CD4-positive, alpha-beta T cell treated with Interleukin-15 for 4 hours (primary cell): ENCODE data around the gene RAB20.
"Not testable (repeated sequence)": the region's sequence is repeated elsewhere in the genome, so short reads cannot be mapped to it uniquely, and the experiment has no call there.

ENCODE experiments used
- DNase-seq: peaks from one replicate; pipeline ENCODE4 v3.0.0-alpha.2; 2020; ENCODE audit warnings: low spot score

The RAB20 gene

GRCh38 chr13:110491869-110492678 lies 69.4 kb downstream of the RAB20 start:
- DNase-seq = no peak

- DNase-seq = no peak
Measured at GRCh38 chr13:110490009-110490770, 71.3 kb downstream of the RAB20 start.

- DNase-seq = not testable (repeated sequence)
Measured at GRCh38 chr13:110486880-110487279, 74.6 kb downstream of the RAB20 start.

DNA sequence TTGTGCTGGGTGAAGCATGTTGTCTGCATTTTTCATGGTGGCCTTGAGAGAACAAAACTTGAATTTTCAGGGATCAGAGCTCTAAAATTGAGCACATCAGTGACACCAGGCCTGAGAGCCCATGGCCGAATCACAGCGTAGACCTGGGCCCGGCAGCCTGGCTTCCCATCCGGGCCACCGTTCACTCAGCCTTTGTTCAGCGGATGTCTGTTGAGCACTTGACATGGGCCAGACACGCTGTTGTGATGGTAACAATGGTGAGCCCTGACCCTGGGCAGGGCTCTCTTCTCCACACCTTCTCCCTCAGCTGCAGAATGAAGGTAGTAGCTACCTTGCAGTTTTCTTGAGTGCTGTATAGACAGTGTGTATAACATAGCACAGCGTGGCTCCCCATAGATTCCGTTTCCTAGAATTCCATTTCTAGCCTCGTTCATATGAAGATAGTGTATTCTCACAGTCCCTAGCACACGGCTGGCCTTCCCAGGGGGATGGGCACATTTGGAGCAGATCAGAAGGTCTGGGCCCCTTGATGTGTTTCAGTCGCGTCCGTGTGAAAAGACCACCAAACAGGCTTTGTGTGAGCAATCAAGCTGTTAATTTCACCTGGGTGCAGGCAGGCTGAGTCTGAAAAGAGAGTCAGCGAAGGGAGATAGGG lies 75.3 kb downstream of the RAB20 start:
- no peak for DNase-seq

DNA sequence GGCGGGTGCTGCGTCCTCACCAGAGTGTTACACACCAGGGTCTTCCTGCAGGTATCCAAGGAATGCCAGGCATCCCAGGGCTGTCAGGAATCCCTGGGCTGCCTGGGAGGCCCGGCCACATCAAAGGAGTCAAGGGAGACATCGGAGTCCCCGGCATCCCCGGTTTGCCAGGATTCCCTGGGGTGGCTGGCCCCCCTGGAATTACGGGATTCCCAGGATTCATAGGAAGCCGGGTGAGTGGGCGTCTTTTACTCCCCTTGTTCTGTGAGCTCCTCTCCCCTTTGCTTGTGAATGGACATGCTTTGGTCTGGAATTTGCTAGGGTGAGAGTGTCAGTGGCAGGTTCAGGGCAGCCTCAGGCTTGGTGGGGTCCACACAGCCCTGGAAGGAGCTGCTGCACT lies 75.9 kb downstream of the RAB20 start:
- no peak for DNase-seq

GRCh38 chr13:110484290-110485048 lies 77.1 kb downstream of the RAB20 start:
- no peak for DNase-seq

- DNase-seq = no peak
Measured at GRCh38 chr13:110483386-110483968, 78.0 kb downstream of the RAB20 start.

GRCh38 chr13:110480161-110480560 lies 81.4 kb downstream of the RAB20 start:
- no peak for DNase-seq

DNA sequence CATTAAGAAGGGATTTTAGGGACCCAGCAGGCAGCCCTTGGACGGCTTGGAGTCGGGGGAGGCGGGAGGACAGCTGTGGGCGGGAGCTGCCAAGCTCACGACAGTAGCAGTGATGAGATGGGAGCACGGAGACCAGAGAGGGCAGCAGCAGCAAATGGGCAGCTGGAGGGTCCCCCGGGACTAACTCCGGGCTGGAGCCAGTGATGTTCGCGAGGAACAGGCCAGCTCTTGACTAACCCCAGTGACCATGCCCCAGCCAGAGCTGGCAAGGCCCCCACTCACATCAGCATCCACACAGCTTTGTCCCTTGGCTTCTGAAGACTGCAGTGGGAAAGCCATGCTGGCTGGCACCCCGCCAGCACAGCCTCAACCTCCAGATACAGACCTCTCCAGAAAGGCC lies 81.9 kb downstream of the RAB20 start:
- no peak for DNase-seq

DNA sequence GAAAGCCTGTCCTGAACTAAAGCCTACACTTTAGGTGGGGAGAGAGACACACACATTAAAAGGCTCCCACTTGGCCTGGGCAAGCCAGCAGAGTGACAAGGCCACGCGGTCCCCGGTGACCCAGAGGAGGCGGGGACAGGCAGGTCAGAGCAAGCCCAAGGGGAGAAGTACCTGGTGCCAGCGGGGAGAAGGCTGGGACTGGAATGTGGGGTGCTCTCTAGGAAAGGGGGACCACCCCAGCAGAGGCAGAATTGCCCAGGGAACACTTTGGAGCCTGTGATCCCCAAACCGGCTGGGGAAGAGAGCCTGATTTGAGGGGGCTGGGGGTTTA lies 82.3 kb downstream of the RAB20 start:
- DNase-seq = no peak

- no peak for DNase-seq
Measured at GRCh38 chr13:110478405-110479214, 82.9 kb downstream of the RAB20 start.

GRCh38 chr13:110477706-110478245 lies 83.7 kb downstream of the RAB20 start:
- DNase-seq = no peak

DNA sequence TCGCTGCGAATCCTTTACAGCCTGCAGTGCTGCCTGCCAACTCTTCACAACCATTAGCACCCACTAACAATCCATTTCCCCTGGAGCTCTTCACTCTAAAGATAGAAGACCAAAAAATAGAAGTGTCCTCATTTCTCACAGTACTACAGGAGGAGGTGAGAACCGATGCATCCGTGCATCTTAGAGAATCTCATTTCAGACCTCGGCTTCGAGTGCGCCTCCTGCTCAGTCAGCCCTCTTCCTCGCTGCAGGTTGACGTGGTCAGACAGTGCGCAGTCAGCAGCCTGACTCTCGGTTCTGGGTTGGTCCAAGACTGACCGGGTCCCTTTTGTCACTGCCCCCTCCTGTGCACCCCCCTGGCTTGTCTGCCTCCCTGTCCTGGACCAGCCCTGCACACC lies 85.3 kb downstream of the RAB20 start:
- no peak for DNase-seq

DNA sequence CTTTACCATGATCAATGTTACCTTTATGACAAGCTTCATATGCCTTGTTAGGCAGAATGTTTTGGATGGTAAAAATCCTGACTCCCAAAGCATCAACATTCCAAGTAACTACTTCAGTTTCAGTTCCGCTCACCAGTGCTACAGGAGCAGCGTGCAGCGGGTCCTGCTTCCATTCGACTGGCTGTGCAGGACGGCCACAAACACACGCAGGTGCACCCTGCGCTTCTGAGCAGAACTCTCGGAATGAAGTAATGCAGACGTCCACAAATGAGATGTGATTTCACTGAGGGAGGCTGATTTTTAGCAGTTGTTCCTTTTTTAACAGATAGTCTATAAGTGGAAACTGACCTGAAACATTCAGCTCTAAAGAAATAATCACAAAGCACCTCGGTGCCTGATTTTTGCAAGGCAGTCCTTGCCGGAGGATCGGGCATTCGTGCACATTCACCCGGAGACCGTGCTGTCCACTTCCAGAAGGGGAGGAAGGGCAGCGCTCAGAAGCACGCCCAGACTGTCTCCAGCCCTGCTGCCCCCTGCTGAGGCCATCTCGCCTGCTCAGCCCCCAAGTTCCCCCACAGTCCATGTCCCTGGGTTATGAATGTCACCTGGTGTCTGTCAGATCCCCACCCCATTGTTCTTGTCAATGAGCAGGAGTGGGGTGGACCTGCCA lies 85.8 kb downstream of the RAB20 start:
- DNase-seq = no peak

- no peak for DNase-seq
Measured at GRCh38 chr13:110475117-110475516, 86.4 kb downstream of the RAB20 start.

GRCh38 chr13:110474713-110475112 lies 86.8 kb downstream of the RAB20 start:
- no peak for DNase-seq
